ENCODE results near the gene PCLAF.

Gene PCLAF

GRCh38 chr15:64426845-64427465 is 45.7 kb upstream of the PCLAF start:
- H3K4me1 ChIP-seq (ENCODE audit: low read length) = peaks cover 16% of the 10 kb centered on the region
- H2AFZ ChIP-seq (ENCODE audit: low read depth, low read length) = no peak overlapping the region
- H3K9ac ChIP-seq (ENCODE audit: low read length) = no peak overlapping the region
- no peak overlapping the region for H3K4me2 ChIP-seq (ENCODE audit: low read length)
- H3K4me3 ChIP-seq (ENCODE audit: low read length) = no peak overlapping the region
- no peaks in the 10 kb centered on the region for H3K9me3 ChIP-seq (ENCODE audit: insufficient read depth, low read length)
- no peaks in the 10 kb centered on the region for H3K79me2 ChIP-seq (ENCODE audit: low read length)
- no peak overlapping the region for H3K27ac ChIP-seq (ENCODE audit: low read length)
- H3K27me3 ChIP-seq (ENCODE audit: low read depth, low read length) = no peaks in the 10 kb centered on the region
- TF ChIP-seq CTCF (IDR thresholded peaks at IDR 0.05; ENCODE audit: low read depth, low read length) (peak; percentile 56), EZH2phosphoT487 (IDR thresholded peaks at IDR 0.05; ENCODE audit: low read depth) (no peak)
- no peaks in the 10 kb centered on the region for H4K20me1 ChIP-seq (ENCODE audit: insufficient read depth, low read length)
- peaks cover 23% of the 10 kb centered on the region for H3K36me3 ChIP-seq (replicated peaks; ENCODE audit: low read depth, low read length)

DNA sequence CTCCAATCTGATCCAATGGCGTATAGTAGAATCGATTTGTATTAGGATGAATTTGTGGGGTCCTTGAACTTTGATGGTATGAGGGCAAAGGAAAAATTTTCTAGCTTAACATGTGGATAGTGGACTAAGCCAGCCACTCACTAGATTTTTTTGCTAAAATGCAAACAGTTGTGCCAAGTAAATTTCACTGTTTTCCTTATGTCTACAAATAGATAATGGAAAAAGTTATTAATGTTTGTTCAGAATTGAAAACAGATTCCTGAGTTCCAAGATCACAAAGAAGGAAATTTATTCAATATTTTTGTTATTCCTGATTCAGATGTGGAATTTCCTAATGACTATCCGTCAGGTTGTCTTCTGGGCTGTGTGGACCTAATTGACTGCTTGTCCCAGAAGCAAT is 44.0 kb upstream of the PCLAF start:
- Histone ChIP-seq H3K4me2 (ENCODE audit: low read length) (no peak overlapping the region), H3K4me1 (ENCODE audit: low read length) (peaks cover 20% of the 10 kb centered on the region), H3K4me3 (ENCODE audit: low read length) (no peak overlapping the region), H3K27me3 (ENCODE audit: low read depth, low read length) (no peaks in the 10 kb centered on the region), H3K9me3 (ENCODE audit: insufficient read depth, low read length) (no peaks in the 10 kb centered on the region), H3K9ac (ENCODE audit: low read length) (no peak overlapping the region), H2AFZ (ENCODE audit: low read depth, low read length) (no peak overlapping the region), H3K79me2 (ENCODE audit: low read length) (no peaks in the 10 kb centered on the region), H4K20me1 (ENCODE audit: insufficient read depth, low read length) (no peaks in the 10 kb centered on the region), H3K36me3 (replicated peaks; ENCODE audit: low read depth, low read length) (peaks cover 20% of the 10 kb centered on the region), H3K27ac (ENCODE audit: low read length) (no peak overlapping the region)
- TF ChIP-seq EZH2phosphoT487 (IDR thresholded peaks at IDR 0.05; ENCODE audit: low read depth) (no peak), CTCF (IDR thresholded peaks at IDR 0.05; ENCODE audit: low read depth, low read length) (no peak)

GRCh38 chr15:64423970-64424369 is 42.7 kb upstream of the PCLAF start:
- no peak for TF ChIP-seq EZH2phosphoT487 (IDR thresholded peaks at IDR 0.05; ENCODE audit: low read depth)
- H4K20me1 ChIP-seq (ENCODE audit: insufficient read depth, low read length) = no peaks in the 10 kb centered on the region
- no peak overlapping the region for H3K9ac ChIP-seq (ENCODE audit: low read length)
- no peak overlapping the region for H3K27ac ChIP-seq (ENCODE audit: low read length)
- no peak overlapping the region for H3K4me3 ChIP-seq (ENCODE audit: low read length)
- no peak overlapping the region for H2AFZ ChIP-seq (ENCODE audit: low read depth, low read length)
- H3K79me2 ChIP-seq (ENCODE audit: low read length) = no peaks in the 10 kb centered on the region
- peak overlapping the region; percentile 18 for H3K4me2 ChIP-seq (ENCODE audit: low read length)
- H3K27me3 ChIP-seq (ENCODE audit: low read depth, low read length) = no peaks in the 10 kb centered on the region
- H3K4me1 ChIP-seq (ENCODE audit: low read length) = peaks cover 20% of the 10 kb centered on the region
- H3K36me3 ChIP-seq (replicated peaks; ENCODE audit: low read depth, low read length) = peaks cover 20% of the 10 kb centered on the region
- H3K9me3 ChIP-seq (ENCODE audit: insufficient read depth, low read length) = no peaks in the 10 kb centered on the region

GRCh38 chr15:64422697-64423096 is 41.5 kb upstream of the PCLAF start:
- Histone ChIP-seq H3K27me3 (ENCODE audit: low read depth, low read length) (no peaks in the 10 kb centered on the region), H3K9ac (ENCODE audit: low read length) (no peak overlapping the region), H3K4me3 (ENCODE audit: low read length) (no peak overlapping the region), H2AFZ (ENCODE audit: low read depth, low read length) (no peak overlapping the region), H3K27ac (ENCODE audit: low read length) (no peak overlapping the region), H3K79me2 (ENCODE audit: low read length) (no peaks in the 10 kb centered on the region), H3K4me1 (ENCODE audit: low read length) (peaks cover 20% of the 10 kb centered on the region), H3K9me3 (ENCODE audit: insufficient read depth, low read length) (no peaks in the 10 kb centered on the region), H3K36me3 (replicated peaks; ENCODE audit: low read depth, low read length) (peaks cover 22% of the 10 kb centered on the region), H3K4me2 (ENCODE audit: low read length) (no peak overlapping the region), H4K20me1 (ENCODE audit: insufficient read depth, low read length) (no peaks in the 10 kb centered on the region)
- TF ChIP-seq EZH2phosphoT487 (IDR thresholded peaks at IDR 0.05; ENCODE audit: low read depth) (no peak), CTCF (IDR thresholded peaks at IDR 0.05; ENCODE audit: low read depth, low read length) (no peak)
